DND-41 (cell line): ENCODE data around the gene ANKRD40.

Experiments
- ATAC-seq: fragments of 200-7000 bp; cut with Tn5 transposase; 3 replicates; pipeline ENCODE4 v1.9.1; 2021; ENCODE audit warnings: low read depth; ENCODE audit not compliant: insufficient read depth
- DNase-seq: peaks from one replicate; pipeline ENCODE4 v3.0.0-alpha.2; 2020
- H2AFZ ChIP-seq: 2 replicates; pipeline ENCODE4 v1.6.0; 2012; ENCODE audit warnings: low read depth, low read length
- H3K27ac ChIP-seq: 2 replicates; pipeline ENCODE4 v1.5.1; 2012; ENCODE audit warnings: low read length, inconsistent platforms
- H3K27me3 ChIP-seq: fragments of 200-600 bp; sonication (generic); 2 replicates; pipeline ENCODE4 v1.6.0; 2012; ENCODE audit warnings: low read length, mild to moderate bottlenecking, inconsistent platforms; ENCODE audit not compliant: insufficient read depth, poor library complexity
- H3K36me3 ChIP-seq: 2 replicates; pipeline ENCODE4 v1.5.1; 2012; ENCODE audit warnings: low read length, inconsistent platforms; ENCODE audit not compliant: insufficient read depth
- H3K4me1 ChIP-seq: 2 replicates; pipeline ENCODE4 v1.5.1; 2012; ENCODE audit warnings: mild to moderate bottlenecking, low read length; ENCODE audit not compliant: insufficient read depth
- H3K4me2 ChIP-seq: 2 replicates; pipeline ENCODE4 v1.6.0; 2012; ENCODE audit warnings: mild to moderate bottlenecking, moderate library complexity, low read length, inconsistent platforms; ENCODE audit not compliant: insufficient read depth
- H3K4me3 ChIP-seq, 2 experiments: fragments of 200-600 bp in 1 of 2; shearing (Covaris generic) in 1 of 2; 2 replicates each; pipeline ENCODE4 v1.5.1; 2012 to 2016; ENCODE audit warnings: inconsistent platforms in 2 of 2, low read length in 2 of 2, mild to moderate bottlenecking in 2 of 2, low read depth in 1 of 2, moderate library complexity in 1 of 2
- H3K79me2 ChIP-seq: 2 replicates; pipeline ENCODE4 v1.6.0; 2012; ENCODE audit warnings: low read length, inconsistent platforms; ENCODE audit not compliant: insufficient read depth
- H3K9ac ChIP-seq: 2 replicates; pipeline ENCODE4 v1.6.0; 2012; ENCODE audit warnings: low read depth, mild to moderate bottlenecking, inconsistent platforms, low read length, moderate library complexity
- H3K9me3 ChIP-seq: 2 replicates; pipeline ENCODE4 v1.5.1; 2012; ENCODE audit warnings: low read length, moderate library complexity, mild to moderate bottlenecking, inconsistent platforms; ENCODE audit not compliant: insufficient read depth, severe bottlenecking
- H4K20me1 ChIP-seq: 2 replicates; pipeline ENCODE4 v1.6.0; 2012; ENCODE audit warnings: low read length; ENCODE audit not compliant: insufficient read depth
- EZH2 ChIP-seq: IDR thresholded peaks from 3 replicates; pipeline ENCODE4 v1.6.1; 2012; ENCODE audit warnings: borderline replicate concordance, low read depth, mild to moderate bottlenecking, moderate library complexity, low read length, inconsistent platforms; ENCODE audit not compliant: severe bottlenecking
- TF ChIP-seq, protein P1 (sequence below): IDR thresholded peaks from 2 replicates; pipeline ENCODE4 v1.5.1; 2012; ENCODE audit warnings: borderline replicate concordance, low read length, moderate library complexity, mild to moderate bottlenecking; ENCODE audit not compliant: poor library complexity, severe bottlenecking; ENCODE audit errors: extremely low read depth

ANKRD40 gene

DNA sequence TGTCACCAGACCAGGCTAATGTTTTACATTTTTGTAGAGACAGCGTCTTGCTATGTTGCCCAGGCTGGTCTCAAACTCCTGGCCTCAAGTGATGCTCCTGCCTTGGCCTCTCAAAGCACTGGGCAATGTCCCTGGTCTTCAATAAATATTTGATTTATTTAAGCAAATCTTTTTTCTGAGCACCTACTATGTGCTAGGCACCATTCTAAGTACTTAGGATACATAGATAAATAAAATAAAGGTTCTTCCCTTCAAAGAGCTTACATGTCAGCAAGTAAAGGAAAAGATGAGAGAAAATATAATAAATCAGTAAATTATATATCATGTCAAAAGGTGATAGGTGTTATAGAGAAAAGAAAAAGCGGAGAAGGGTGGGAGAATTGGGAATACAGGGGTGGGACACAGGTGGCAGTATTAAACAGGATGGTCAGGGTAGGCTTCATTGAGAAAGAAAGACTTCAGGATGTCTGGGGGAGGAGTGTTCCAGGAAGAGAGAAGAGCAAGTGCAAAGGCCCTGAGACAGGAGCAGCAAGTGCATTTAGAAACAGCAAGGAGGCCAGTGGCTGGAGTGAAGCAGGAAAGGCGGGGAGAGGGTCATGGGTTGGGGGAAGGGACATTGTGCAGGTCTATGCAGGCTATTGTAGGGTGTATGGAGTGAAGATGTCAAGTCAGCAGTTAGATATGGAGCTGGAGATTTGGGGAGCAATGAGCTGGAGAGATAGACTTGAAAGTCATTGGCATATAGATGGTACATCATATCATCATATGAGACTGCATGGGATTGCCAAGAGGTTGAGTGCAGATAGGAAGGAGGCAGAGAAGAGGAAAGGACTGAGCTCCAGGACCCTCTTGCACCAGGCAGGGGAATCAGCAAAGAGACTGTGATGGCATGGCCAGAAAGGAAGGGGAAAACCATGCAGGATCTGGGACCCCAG lies 61.7 kb downstream of the ANKRD40 start:
- H3K79me2 ChIP-seq: no peaks in the 10 kb centered on the region
- H2AFZ ChIP-seq: no peak overlapping the region
- no peak overlapping the region for H3K4me3 ChIP-seq
- H3K36me3 ChIP-seq: no peaks in the 10 kb centered on the region
- no peaks in the 10 kb centered on the region for H3K9me3 ChIP-seq
- H4K20me1 ChIP-seq: no peaks in the 10 kb centered on the region
- TF ChIP-seq EZH2: no peak
- TF ChIP-seq, protein P1, sequence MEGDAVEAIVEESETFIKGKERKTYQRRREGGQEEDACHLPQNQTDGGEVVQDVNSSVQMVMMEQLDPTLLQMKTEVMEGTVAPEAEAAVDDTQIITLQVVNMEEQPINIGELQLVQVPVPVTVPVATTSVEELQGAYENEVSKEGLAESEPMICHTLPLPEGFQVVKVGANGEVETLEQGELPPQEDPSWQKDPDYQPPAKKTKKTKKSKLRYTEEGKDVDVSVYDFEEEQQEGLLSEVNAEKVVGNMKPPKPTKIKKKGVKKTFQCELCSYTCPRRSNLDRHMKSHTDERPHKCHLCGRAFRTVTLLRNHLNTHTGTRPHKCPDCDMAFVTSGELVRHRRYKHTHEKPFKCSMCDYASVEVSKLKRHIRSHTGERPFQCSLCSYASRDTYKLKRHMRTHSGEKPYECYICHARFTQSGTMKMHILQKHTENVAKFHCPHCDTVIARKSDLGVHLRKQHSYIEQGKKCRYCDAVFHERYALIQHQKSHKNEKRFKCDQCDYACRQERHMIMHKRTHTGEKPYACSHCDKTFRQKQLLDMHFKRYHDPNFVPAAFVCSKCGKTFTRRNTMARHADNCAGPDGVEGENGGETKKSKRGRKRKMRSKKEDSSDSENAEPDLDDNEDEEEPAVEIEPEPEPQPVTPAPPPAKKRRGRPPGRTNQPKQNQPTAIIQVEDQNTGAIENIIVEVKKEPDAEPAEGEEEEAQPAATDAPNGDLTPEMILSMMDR: no peak
- DNase-seq (no peak), ATAC-seq (no peak)
- H3K4me1 ChIP-seq: no peaks in the 10 kb centered on the region
- H3K27me3 ChIP-seq: peaks cover 3% of the 10 kb centered on the region
- H3K9ac ChIP-seq: no peak overlapping the region
- no peak overlapping the region for H3K4me2 ChIP-seq
- H3K27ac ChIP-seq: no peak overlapping the region
